Kidney tubule cell (primary cell): ENCODE measurements around the gene NME7.
A peak's percentile ranks its signal among the peaks of the same experiment; 100 is the strongest.
"Not testable (repeated sequence)": the region's sequence is repeated elsewhere in the genome, so short reads cannot be mapped to it uniquely, and the experiment has no call there.

Experiments
- DNase-seq: peaks from one replicate; pipeline ENCODE4 v3.0.0-alpha.2; 2018; ENCODE audit warnings: low spot score

NME7 gene

GRCh38 chr1:169305356-169305755, 62.2 kb downstream of the NME7 start:
- no peak for DNase-seq

DNA sequence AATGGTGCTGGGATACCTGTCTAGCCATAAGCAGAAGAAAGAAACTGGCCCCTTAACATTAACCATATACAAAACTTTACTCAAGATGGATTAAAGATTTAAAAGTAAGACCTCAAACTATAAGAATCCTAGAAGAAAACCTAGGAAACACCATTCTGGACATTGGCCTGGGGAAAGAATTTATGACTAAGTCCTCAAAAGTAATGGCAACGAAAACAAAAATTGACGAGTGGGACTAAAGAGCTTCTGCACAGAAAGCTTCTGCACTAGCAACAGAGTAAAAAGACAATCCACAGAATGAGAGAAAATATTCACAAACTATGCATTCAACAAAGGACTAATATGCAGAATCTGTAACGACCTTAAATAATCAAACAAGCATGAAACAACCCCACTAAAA, 66.7 kb downstream of the NME7 start:
- DNase-seq: no peak

GRCh38 chr1:169298441-169298840, 69.2 kb downstream of the NME7 start:
- no peak for DNase-seq

DNA sequence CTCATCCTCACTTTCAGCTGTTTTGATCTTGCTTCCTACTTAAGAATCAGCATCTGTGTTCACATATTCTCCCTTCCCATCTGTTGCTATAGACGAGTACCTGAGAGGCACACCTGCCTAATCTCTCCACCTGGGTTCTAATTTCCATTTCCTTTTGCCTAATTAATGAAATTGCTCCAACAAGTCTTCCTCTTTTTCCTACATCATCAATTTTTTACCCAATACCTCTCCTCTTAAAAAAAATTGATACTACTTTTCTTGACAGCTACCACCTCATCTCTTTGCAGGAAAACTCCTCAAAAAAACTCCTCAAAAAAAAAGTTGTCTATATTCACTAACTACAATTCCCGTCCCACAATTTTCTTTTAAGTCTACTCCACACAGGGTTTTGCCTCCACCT, 71.8 kb downstream of the NME7 start:
- no peak for DNase-seq

GRCh38 chr1:169295425-169295824, 72.2 kb downstream of the NME7 start:
- no peak for DNase-seq

GRCh38 chr1:169289016-169289415, 78.6 kb downstream of the NME7 start:
- DNase-seq: peak; percentile 69

DNA sequence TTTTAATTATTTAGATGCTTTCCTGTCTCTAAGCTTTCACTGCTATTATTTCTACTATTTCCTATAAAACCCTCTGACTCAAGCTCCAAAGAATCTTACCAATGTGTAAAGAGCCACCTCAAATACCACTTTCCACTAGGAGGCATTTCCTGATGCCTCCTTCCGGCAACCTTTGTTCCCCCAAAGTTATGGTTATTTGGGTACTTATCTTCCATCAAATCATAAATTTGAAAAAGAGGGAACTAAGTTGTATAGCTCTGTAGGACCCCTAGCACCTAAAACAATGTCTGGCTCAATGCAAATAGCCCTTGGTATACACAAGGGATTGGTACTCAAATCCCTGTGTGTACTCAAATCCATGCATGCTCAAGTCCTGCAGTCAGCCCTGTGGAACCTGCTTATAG, 79.6 kb downstream of the NME7 start:
- DNase-seq: peak; percentile 83

GRCh38 chr1:169287280-169287679, 80.3 kb downstream of the NME7 start:
- no peak for DNase-seq

- DNase-seq: not testable (repeated sequence)
Observed at GRCh38 chr1:169281562-169281961, 86.0 kb downstream of the NME7 start.

- DNase-seq: no peak
Observed at GRCh38 chr1:169271098-169271497, 96.5 kb downstream of the NME7 start.

DNA sequence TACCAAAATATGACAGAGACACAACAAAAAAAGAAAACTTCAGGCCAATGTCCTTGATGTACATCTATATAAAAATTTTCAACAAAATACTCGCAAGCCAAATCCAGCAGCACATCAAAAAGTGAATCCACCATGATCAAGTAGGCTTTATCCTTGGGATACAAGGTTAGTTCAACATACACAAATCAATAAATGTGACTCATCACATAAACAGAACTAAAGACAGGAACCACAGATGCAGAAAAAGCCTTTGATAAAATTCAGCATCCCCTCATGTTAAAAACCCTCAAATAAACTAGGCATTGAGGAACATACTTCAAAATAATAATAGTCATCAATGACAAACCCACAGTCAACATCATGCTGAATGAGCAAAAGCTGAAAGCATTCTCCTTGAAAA, 101.5 kb downstream of the NME7 start:
- no peak for DNase-seq

GRCh38 chr1:169263059-169263458, 104.5 kb downstream of the NME7 start:
- DNase-seq: no peak

- no peak for DNase-seq
Observed at GRCh38 chr1:169261884-169262283, 105.7 kb downstream of the NME7 start.

DNA sequence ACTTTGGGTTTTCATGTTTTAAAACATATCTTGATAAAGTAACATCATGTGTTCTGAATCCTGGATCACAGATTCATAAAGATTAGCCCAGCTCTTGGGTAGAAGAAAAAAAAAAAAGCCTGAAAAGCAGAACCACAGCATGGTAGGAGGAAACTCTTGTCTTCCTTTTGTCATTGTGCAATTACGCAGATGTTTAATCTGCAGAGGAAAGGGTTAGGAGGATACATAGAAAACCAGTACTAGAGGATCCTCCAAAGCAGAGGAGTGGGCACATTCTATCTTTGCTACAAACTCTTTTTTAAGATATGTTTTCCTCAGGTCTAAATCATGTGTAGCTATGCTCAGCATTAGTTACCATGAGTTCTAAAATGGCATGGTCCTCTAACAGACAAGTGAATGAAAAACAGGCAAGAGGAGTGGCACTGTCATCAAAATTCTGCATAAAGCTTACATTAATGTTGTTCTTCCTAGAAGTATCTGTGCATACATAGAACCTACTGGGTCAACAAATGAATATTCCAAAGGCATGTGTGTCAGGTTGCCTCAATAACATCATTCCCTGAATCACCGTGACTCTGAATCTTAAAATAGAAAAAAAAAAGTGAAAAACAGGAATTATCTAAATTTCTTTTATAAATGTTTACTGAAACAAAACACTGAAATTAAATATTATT, 107.0 kb downstream of the NME7 start:
- no peak for DNase-seq

GRCh38 chr1:169259816-169260215, 107.8 kb downstream of the NME7 start:
- DNase-seq: no peak

GRCh38 chr1:169250795-169251194, 116.8 kb downstream of the NME7 start:
- DNase-seq: no peak

- no peak for DNase-seq
Observed at GRCh38 chr1:169250022-169250421, 117.6 kb downstream of the NME7 start.

GRCh38 chr1:169249611-169250010, 118.0 kb downstream of the NME7 start:
- DNase-seq: no peak

- DNase-seq: no peak
Observed at GRCh38 chr1:169245706-169246105, 121.9 kb downstream of the NME7 start.

GRCh38 chr1:169240449-169241232, 127.0 kb downstream of the NME7 start:
- DNase-seq: no peak

- DNase-seq: no peak
Observed at GRCh38 chr1:169236880-169237279, 130.7 kb downstream of the NME7 start.

DNA sequence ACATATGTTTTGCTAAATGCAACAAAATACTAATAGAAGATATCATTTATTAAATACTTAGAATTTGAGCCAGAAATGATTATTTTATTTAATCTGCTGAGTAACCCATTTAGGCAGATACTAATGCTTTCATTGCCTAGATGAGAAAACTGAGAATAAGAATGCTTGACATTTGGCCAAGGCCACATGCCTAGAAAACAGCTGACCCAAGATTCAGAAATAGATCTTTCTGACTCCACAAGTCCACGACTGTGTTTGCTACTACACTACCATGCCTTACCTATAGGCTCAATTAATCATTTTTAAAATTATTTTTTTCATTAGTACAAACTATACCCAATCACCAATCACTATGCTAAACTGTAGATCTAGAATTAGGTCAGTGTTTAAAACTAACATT, 131.5 kb downstream of the NME7 start:
- no peak for DNase-seq

- no peak for DNase-seq
Observed at GRCh38 chr1:169235568-169235967, 132.0 kb downstream of the NME7 start.

DNA sequence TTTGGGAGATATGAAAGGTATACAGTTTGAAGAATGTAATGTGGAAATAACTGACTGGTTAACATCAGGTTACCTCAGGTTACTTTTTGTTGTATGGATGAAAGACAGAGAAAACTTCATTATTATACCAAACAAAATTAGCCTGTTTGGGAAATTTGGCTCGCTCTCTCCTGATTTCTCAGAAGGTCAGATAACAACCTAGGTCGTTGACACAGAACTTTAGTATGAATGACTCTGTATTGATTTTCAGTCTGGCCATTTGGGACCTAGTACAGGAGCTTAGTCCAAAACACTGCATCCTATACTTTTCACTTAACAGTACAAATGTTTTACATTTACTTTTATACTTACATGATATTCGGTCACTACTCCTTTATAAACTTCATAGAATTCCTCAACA, 132.8 kb downstream of the NME7 start:
- no peak for DNase-seq
